Measurements from ENCODE around the gene ADAM33.

Gene ADAM33

GRCh38 chr20:3681931-3682781 is at the start of gene ADAM33:
TSS of gene ADAM33 (minus strand) at chr20:3682010. CDS start at chr20:3682004, 6 bp downstream.
- Histone ChIP-seq H3K9ac (ENCODE audit: low read depth in 1 of 2, low read length in 2 of 2) (peak within 1 kb of the TSS in 1 of 2 donors; percentile 1), H3K27me3 (ENCODE audit: control insufficient read depth in 1 of 2, insufficient read depth in 2 of 2, low read length in 2 of 2) (peaks cover 20 to 25% of the 10 kb centered on the region in 2 donors), H3K36me3 (ENCODE audit: control insufficient read depth in 1 of 2, insufficient read depth in 2 of 2, low read length in 2 of 2) (no peaks in the 10 kb centered on the region), H3K4me3 (ENCODE audit: low read depth in 1 of 2, low read length in 2 of 2) (peak within 1 kb of the TSS; percentile 35 to 50), H3K4me1 (ENCODE audit: control insufficient read depth in 1 of 2, insufficient read depth in 2 of 2, low read length in 2 of 2) (peaks cover 8% of the 10 kb centered on the region in 2 donors), H3K9me3 (ENCODE audit: control insufficient read depth in 1 of 2, low read length in 2 of 2) (no peaks in the 10 kb centered on the region), H3K27ac (ENCODE audit: low read depth, low read length) (peak within 1 kb of the TSS; percentile 42)

- Histone ChIP-seq H3K9me3 (ENCODE audit: control insufficient read depth in 1 of 2, low read length in 2 of 2) (no peaks in the 10 kb centered on the region), H3K36me3 (ENCODE audit: control insufficient read depth in 1 of 2, insufficient read depth in 2 of 2, low read length in 2 of 2) (no peaks in the 10 kb centered on the region), H3K4me3 (ENCODE audit: low read depth in 1 of 2, low read length in 2 of 2) (no peak overlapping the region), H3K27ac (ENCODE audit: low read depth, low read length) (no peak overlapping the region), H3K27me3 (ENCODE audit: control insufficient read depth in 1 of 2, insufficient read depth in 2 of 2, low read length in 2 of 2) (peaks cover 15 to 22% of the 10 kb centered on the region in 2 donors), H3K9ac (ENCODE audit: low read depth in 1 of 2, low read length in 2 of 2) (no peak overlapping the region), H3K4me1 (ENCODE audit: control insufficient read depth in 1 of 2, insufficient read depth in 2 of 2, low read length in 2 of 2) (peaks cover 18 to 20% of the 10 kb centered on the region in 2 donors)
Measured at GRCh38 chr20:3730803-3731672, 49.2 kb upstream of the ADAM33 start.

GRCh38 chr20:3729811-3730540 is 48.2 kb upstream of the ADAM33 start:
- Histone ChIP-seq H3K9me3 (ENCODE audit: control insufficient read depth in 1 of 2, low read length in 2 of 2) (no peaks in the 10 kb centered on the region), H3K4me3 (ENCODE audit: low read depth in 1 of 2, low read length in 2 of 2) (no peak overlapping the region)

GRCh38 chr20:3729378-3729777 is 47.6 kb upstream of the ADAM33 start:
- Histone ChIP-seq H3K27me3 (ENCODE audit: control insufficient read depth in 1 of 2, insufficient read depth in 2 of 2, low read length in 2 of 2) (peaks cover 17 to 22% of the 10 kb centered on the region in 2 donors), H3K27ac (ENCODE audit: low read depth, low read length) (no peak overlapping the region), H3K9me3 (ENCODE audit: control insufficient read depth in 1 of 2, low read length in 2 of 2) (no peaks in the 10 kb centered on the region), H3K9ac (ENCODE audit: low read depth in 1 of 2, low read length in 2 of 2) (no peak overlapping the region), H3K36me3 (ENCODE audit: control insufficient read depth in 1 of 2, insufficient read depth in 2 of 2, low read length in 2 of 2) (no peaks in the 10 kb centered on the region), H3K4me1 (ENCODE audit: control insufficient read depth in 1 of 2, insufficient read depth in 2 of 2, low read length in 2 of 2) (peaks cover 4 to 8% of the 10 kb centered on the region in 2 donors), H3K4me3 (ENCODE audit: low read depth in 1 of 2, low read length in 2 of 2) (no peak overlapping the region)

More at GRCh38 chr20:3729811-3730540, 48.2 kb upstream of the ADAM33 start:
- no peaks in the 10 kb centered on the region for H3K36me3 ChIP-seq (ENCODE audit: control insufficient read depth in 1 of 2, insufficient read depth in 2 of 2, low read length in 2 of 2)
- H3K4me1 ChIP-seq (ENCODE audit: control insufficient read depth in 1 of 2, insufficient read depth in 2 of 2, low read length in 2 of 2), result peaks cover 10 to 13% of the 10 kb centered on the region in 2 donors
- no peak overlapping the region for H3K27ac ChIP-seq (ENCODE audit: low read depth, low read length)
- H3K9ac ChIP-seq (ENCODE audit: low read depth in 1 of 2, low read length in 2 of 2), result no peak overlapping the region
- peaks cover 15 to 22% of the 10 kb centered on the region in 2 donors for H3K27me3 ChIP-seq (ENCODE audit: control insufficient read depth in 1 of 2, insufficient read depth in 2 of 2, low read length in 2 of 2)

GRCh38 chr20:3728876-3729275 is 47.1 kb upstream of the ADAM33 start:
- Histone ChIP-seq H3K36me3 (ENCODE audit: control insufficient read depth in 1 of 2, insufficient read depth in 2 of 2, low read length in 2 of 2) (no peaks in the 10 kb centered on the region), H3K27me3 (ENCODE audit: control insufficient read depth in 1 of 2, insufficient read depth in 2 of 2, low read length in 2 of 2) (peaks cover 17 to 22% of the 10 kb centered on the region in 2 donors), H3K27ac (ENCODE audit: low read depth, low read length) (no peak overlapping the region), H3K4me3 (ENCODE audit: low read depth in 1 of 2, low read length in 2 of 2) (no peak overlapping the region), H3K4me1 (ENCODE audit: control insufficient read depth in 1 of 2, insufficient read depth in 2 of 2, low read length in 2 of 2) (peaks cover 0 to 3% of the 10 kb centered on the region in 2 donors), H3K9me3 (ENCODE audit: control insufficient read depth in 1 of 2, low read length in 2 of 2) (no peaks in the 10 kb centered on the region), H3K9ac (ENCODE audit: low read depth in 1 of 2, low read length in 2 of 2) (no peak overlapping the region)

- no peaks in the 10 kb centered on the region for H3K36me3 ChIP-seq (ENCODE audit: control insufficient read depth in 1 of 2, insufficient read depth in 2 of 2, low read length in 2 of 2)
- H3K4me1 ChIP-seq (ENCODE audit: control insufficient read depth in 1 of 2, insufficient read depth in 2 of 2, low read length in 2 of 2), result no peaks in the 10 kb centered on the region
- no peaks in the 10 kb centered on the region for H3K9me3 ChIP-seq (ENCODE audit: control insufficient read depth in 1 of 2, low read length in 2 of 2)
- H3K27ac ChIP-seq (ENCODE audit: low read depth, low read length), result no peak overlapping the region
- no peak overlapping the region for H3K9ac ChIP-seq (ENCODE audit: low read depth in 1 of 2, low read length in 2 of 2)
- H3K4me3 ChIP-seq (ENCODE audit: low read depth in 1 of 2, low read length in 2 of 2), result no peak overlapping the region
- peaks cover 17 to 21% of the 10 kb centered on the region in 2 donors for H3K27me3 ChIP-seq (ENCODE audit: control insufficient read depth in 1 of 2, insufficient read depth in 2 of 2, low read length in 2 of 2)
Measured at GRCh38 chr20:3728354-3728753, 46.5 kb upstream of the ADAM33 start.

- Histone ChIP-seq H3K9me3 (ENCODE audit: control insufficient read depth in 1 of 2, low read length in 2 of 2) (no peaks in the 10 kb centered on the region), H3K36me3 (ENCODE audit: control insufficient read depth in 1 of 2, insufficient read depth in 2 of 2, low read length in 2 of 2) (no peaks in the 10 kb centered on the region), H3K27me3 (ENCODE audit: control insufficient read depth in 1 of 2, insufficient read depth in 2 of 2, low read length in 2 of 2) (peaks cover 9 to 14% of the 10 kb centered on the region in 2 donors), H3K4me3 (ENCODE audit: low read depth in 1 of 2, low read length in 2 of 2) (no peak overlapping the region), H3K4me1 (ENCODE audit: control insufficient read depth in 1 of 2, insufficient read depth in 2 of 2, low read length in 2 of 2) (no peaks in the 10 kb centered on the region), H3K27ac (ENCODE audit: low read depth, low read length) (no peak overlapping the region), H3K9ac (ENCODE audit: low read depth in 1 of 2, low read length in 2 of 2) (no peak overlapping the region)
Measured at GRCh38 chr20:3727401-3728021, 45.7 kb upstream of the ADAM33 start.

- Histone ChIP-seq H3K9me3 (ENCODE audit: control insufficient read depth in 1 of 2, low read length in 2 of 2) (no peaks in the 10 kb centered on the region), H3K36me3 (ENCODE audit: control insufficient read depth in 1 of 2, insufficient read depth in 2 of 2, low read length in 2 of 2) (no peaks in the 10 kb centered on the region), H3K9ac (ENCODE audit: low read depth in 1 of 2, low read length in 2 of 2) (no peak overlapping the region), H3K4me1 (ENCODE audit: control insufficient read depth in 1 of 2, insufficient read depth in 2 of 2, low read length in 2 of 2) (no peaks in the 10 kb centered on the region), H3K27me3 (ENCODE audit: control insufficient read depth in 1 of 2, insufficient read depth in 2 of 2, low read length in 2 of 2) (peaks cover 9 to 12% of the 10 kb centered on the region in 2 donors), H3K27ac (ENCODE audit: low read depth, low read length) (no peak overlapping the region), H3K4me3 (ENCODE audit: low read depth in 1 of 2, low read length in 2 of 2) (no peak overlapping the region)
Measured at GRCh38 chr20:3724356-3724755, 42.5 kb upstream of the ADAM33 start.

GRCh38 chr20:3723284-3723683 is 41.5 kb upstream of the ADAM33 start:
- Histone ChIP-seq H3K27ac (ENCODE audit: low read depth, low read length) (no peak overlapping the region), H3K9ac (ENCODE audit: low read depth in 1 of 2, low read length in 2 of 2) (no peak overlapping the region), H3K4me1 (ENCODE audit: control insufficient read depth in 1 of 2, insufficient read depth in 2 of 2, low read length in 2 of 2) (no peaks in the 10 kb centered on the region), H3K27me3 (ENCODE audit: control insufficient read depth in 1 of 2, insufficient read depth in 2 of 2, low read length in 2 of 2) (peaks cover 9 to 10% of the 10 kb centered on the region in 2 donors), H3K36me3 (ENCODE audit: control insufficient read depth in 1 of 2, insufficient read depth in 2 of 2, low read length in 2 of 2) (no peaks in the 10 kb centered on the region), H3K4me3 (ENCODE audit: low read depth in 1 of 2, low read length in 2 of 2) (no peak overlapping the region), H3K9me3 (ENCODE audit: control insufficient read depth in 1 of 2, low read length in 2 of 2) (no peaks in the 10 kb centered on the region)

Data from duodenal mucosa (tissue), 2 donors.